NCI-H226 (cell line): ENCODE results near the gene PARVG.

Experiments used
- DNase-seq: peaks from one replicate; pipeline ENCODE4 v3.0.0-alpha.2; 2015

PARVG gene

DNA sequence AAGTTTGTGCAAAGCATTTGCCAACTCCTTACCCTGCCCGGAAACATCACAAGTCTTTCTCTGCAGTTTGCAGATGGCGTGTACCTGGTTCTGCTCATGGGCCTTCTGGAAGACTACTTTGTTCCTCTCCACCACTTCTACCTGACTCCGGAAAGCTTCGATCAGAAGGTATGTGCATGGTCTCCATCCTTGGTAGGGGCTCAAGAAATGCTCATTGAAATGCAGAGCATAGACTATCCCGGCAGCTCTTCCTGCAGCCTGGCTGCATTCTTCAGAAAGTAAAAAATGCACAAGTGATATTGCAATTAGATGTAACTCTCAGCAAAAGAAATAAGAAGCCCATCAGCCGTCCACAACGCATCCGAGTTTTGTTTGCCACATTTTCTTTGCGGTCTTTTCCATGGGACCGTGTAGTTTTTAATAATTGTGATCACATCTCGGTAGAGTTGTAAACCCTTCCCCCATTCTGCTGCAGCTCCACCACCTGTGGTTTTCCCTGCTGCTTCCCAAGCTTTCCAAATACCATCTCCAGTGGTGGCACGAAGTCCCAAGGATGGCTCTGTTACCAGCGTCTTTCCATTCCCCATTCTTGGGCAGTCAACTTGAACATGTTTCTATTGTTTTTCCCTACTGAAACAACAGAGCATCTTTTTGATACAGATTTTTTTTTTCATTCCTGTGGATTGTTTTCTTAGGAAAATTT is 22.7 kb upstream of the PARVG start:
- DNase-seq: no peak

- no peak for DNase-seq
These were observed 21.9 kb upstream of the PARVG start for GRCh38 chr22:44158816-44159215.

GRCh38 chr22:44159221-44159620 is 21.5 kb upstream of the PARVG start:
- DNase-seq: no peak

GRCh38 chr22:44159811-44160210 is 20.9 kb upstream of the PARVG start:
- no peak for DNase-seq

DNA sequence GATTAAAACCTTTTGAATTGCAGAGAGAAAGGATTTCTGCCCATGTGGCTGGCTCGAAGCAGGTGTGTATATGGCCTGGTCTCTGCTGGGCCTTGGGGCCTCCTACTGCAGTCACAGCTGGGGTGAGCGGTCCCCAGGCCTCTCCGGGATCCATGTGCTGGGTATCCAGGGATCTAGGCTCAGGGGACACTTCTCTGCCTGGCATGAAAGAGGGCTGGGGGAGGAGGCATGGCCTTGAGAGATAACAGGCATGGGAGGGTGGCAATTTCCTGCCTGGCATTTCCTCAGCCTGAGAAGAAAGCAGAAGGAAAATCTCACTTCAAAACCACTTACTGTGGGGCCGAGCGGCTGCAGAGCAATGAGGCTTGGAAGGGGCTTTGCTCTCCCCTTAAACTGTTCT is 20.3 kb upstream of the PARVG start:
- no peak for DNase-seq

- DNase-seq: no peak
These were observed 19.1 kb upstream of the PARVG start for GRCh38 chr22:44161673-44162072.

DNA sequence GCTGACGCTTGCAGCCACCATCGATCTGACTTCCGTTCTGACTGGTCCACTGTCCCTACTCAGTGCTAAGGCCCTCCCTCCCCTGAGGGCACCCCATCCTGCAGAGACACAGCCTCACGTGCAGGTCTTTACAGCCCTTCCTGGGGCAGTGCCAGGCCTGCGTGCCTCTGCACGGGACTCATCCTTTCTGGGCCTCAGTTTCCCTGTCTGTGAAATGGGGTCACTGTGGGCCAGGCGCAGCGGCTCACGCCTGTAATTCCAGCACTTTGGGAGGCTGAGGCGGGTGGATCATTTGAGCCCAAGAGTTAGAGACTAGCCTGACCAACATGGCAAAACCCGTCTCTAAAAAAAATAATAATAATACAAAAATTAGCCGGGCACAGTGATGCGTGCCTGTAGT is 17.8 kb upstream of the PARVG start:
- no peak for DNase-seq

DNA sequence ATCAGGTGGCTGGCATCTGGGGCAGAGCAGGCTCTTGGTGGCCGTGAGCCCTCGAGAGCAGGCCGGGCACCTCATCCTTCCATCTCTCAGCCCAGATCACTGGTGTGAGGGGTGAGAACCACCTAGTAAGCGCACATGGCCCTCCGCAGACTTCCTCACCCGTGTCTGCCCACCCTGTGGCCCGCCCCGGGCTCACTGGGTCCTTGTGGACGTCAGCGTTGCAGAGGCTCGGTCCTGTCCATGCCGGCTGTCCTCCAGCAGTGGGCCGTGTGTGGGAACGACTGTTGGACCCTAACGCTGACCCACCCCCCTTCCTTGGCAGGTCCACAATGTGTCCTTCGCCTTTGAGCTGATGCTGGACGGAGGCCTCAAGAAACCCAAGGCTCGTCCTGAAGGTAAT is 17.2 kb upstream of the PARVG start:
- DNase-seq: no peak

- DNase-seq: no peak
These were observed 16.7 kb upstream of the PARVG start for GRCh38 chr22:44164031-44164430.

- DNase-seq: no peak
These were observed 15.3 kb upstream of the PARVG start for GRCh38 chr22:44165286-44165874.

- DNase-seq: no peak
These were observed 14.0 kb upstream of the PARVG start for GRCh38 chr22:44166498-44167276.

DNA sequence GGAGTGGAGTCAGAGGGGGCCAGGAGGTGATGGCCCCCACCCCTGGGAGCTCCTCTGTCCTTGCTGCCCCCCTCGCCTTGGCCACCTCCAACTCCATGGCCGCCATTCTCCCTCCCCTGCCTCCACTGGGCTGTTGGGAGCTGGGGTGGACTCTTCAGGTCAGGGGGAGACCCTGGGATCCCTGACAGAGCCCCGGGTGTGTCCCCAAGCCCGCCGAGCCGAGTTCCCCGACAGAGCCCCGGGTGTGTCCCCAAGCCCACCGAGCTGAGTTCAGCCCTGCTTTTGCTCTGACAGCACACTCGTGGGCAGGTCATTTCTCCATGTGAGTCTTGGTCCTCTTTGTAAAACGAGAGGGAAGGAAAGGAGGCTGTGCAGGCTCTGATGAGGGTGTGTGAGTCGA is 13.2 kb upstream of the PARVG start:
- no peak for DNase-seq

DNA sequence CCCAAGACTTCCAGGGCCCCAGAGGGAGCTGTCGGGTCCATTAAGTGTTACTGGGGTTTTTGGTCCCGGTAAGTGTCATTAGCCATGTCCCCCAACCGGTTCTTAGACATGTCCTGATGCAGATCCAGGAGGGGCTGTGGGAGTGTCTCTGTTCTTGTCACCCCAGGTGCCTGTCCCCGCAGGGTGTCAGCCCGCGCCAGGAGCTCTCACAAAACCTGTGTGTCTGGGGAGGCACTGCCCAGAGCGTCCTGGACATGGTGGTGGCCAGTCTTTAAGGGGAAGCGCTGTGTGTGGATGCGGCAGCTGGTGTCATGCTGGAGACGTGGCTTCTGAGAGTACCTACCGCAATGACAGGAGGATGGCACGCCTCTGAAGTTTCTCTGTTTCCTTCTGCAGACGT is 12.5 kb upstream of the PARVG start:
- no peak for DNase-seq

DNA sequence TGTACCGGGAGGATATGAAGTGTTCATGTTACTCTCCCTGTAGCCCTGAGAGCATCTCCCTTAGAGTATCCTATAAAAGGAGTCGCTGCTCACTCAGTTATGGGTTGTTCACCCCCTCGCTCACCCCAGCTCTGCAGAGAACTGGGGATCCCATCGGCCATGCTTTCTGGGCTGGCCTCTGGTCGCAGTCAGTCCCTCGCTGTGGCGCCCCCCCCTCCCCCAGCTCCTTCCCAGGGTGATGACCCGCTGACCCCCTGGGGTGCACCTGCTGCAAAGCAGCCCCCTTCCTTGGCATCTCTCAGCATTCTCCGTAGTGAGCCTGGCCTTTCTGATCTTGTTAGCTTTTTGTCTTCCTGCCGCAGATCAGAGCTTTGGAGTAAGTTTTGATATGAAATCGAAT is 10.3 kb upstream of the PARVG start:
- no peak for DNase-seq

- DNase-seq: no peak
These were observed 9.2 kb upstream of the PARVG start for GRCh38 chr22:44171561-44171960.

DNA sequence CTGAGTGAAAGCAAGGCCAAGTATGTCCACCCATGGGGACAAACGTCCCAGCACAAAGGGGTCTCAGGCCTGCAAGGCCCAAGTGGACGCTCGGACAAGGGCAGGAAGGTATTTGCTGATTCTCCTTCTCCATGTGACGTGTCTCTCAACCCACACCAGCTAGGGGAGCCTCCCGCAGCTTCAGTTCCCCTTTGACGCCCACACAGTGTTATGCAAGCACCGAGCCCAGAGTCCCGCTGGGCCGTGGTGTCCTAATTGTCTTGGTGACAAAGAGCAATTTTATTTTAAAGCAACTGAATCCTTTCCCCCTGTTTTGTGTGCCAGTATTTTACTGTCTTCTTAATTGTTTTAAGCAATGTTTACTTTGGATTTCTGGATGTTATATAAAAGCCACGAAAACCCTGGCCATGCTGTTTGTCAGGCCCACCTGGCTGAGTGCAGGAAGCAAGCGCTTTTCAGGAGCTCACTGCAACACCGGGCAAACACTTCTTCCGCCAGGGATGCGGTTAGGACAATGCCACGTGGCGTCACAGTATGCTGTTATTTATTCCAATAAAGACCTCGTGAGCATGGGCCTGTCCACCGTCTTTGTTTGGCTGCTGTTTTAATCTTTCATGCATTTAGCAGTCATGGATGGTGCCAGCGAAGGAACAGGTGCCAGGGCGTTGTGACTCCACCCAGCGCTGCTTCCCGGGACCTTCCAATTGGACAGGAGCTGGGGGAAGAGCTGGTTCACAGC is 8.2 kb upstream of the PARVG start:
- no peak for DNase-seq

GRCh38 chr22:44173154-44173553 is 7.6 kb upstream of the PARVG start:
- DNase-seq: no peak

- no peak for DNase-seq
These were observed 5.0 kb upstream of the PARVG start for GRCh38 chr22:44175676-44176075.

DNA sequence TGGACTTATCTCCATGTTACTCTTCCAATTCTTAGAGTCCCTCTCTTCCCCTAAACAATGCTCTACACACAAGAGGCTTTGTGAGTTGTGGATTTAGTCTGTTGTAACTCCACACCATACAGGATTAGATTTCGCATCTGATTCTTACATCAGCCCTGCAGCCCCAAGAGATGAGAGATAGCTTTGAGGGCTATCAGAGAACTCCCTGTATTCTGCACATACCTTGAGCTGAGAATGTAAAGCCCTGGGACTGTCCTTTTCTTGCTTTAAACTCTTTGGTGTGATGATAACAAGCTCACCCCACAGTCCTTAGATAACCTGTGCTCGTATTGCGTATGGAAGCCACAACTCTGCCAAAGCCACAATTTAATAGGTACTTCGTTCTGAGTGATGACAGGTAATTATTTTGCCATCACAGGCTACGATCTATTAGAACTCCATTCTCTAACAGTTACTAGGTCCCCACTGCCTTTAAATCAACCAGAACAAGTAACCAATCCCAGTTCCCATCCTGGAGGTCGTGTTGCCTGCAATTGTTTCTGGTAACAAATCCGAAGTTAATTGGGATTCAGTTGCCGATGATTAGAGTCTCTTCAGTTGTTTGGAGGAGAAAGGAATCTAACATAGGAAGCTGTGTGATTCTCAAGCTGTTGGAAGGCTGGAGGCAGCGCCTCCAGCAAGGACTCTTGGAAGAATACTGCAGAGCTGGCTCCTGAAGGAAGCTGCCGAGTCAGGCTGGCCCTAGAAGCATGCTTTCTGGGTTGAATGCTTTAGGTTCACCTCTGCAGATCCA is 1.3 kb upstream of the PARVG start:
- no peak for DNase-seq

DNA sequence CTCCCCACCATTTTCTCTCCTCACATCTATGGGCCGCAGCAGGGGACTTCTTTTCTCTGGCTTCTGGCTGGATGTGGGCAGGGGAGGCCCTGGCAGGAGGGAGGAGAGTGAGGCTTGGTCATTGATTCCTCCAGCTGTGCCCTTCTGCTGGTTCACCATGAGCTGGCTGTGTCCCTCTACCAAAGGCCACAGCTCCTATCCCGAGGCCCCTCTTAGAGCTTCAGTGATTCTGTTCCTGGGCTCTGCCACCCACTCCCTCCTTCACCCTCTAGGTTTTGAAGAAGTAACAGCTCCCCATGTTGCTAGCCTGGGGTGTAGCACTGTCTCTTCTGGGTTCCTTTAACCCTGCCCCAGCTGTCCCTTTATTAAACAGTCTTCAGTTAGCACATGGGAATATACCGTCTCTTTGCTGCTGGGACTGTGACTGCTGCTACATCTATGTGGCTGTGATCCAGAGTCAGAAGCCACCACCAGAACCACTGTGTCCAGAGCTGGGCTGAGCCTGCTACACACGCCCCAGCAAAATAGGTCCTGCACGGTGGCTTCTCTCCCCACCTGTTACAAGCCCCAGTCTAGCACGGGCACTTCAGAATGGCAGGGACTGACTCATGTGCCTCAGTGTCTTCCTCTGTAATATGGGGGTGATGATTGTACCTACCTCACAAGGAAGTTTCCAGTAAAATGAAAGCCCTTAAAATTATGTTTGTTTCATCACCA is 578 bp upstream of the PARVG start:
- DNase-seq: no peak

DNA sequence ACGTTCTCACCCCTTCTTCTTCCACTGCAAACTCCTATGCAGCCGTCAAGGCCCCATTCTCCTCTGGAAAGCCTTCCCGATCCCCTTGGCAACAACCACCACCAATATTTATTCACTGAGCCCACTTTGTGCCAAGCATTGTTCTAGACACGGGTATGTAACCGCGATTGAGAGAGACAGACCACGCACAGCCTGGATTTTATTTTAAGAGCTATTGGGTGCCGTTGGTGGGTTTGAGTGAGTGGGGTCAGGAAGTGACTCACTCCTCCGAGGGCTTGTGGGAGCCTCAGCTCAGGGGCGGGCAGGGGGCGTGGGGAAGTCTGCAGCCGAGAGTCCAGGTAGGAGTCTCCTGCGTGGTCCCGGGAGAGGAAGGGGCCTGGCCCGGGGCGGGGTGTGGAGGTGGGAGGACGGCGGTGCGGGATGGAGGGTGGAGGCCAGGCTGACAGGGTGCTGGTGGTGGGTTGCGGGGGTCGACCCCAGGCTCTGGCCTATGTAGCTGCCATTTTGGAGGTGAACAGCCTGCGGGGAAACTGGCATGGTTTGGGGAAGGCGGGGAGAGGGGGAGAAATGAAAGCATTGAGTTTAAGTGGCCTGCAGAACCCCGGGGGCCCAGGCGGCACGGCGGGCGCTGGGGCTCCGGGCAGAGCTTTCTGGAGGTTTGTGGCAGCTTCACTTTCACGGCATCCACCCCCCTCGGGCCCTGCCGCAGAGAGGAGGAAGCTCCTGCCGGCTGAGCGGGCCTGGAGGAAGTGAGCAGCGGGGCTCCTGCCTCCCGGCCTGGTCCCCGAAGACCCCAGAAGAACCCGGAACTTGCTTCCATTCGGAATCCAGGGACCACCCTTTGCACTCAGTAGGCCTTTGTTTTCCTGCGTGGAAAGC is 547 bp downstream of the PARVG start:
- DNase-seq: no peak
